CD14-positive monocyte (primary cell): ENCODE data around the gene STAC3. TPM values are rescaled to one million over a fixed set of nuclear protein-coding genes. Genes with fewer than 3 reads are reported as not detected.

Experiments
- DNase-seq, 3 donors: peaks; one replicate each; pipeline ENCODE4 v3.0.0-alpha.2; 2011 to 2022
- H2AFZ ChIP-seq: 2 replicates; pipeline ENCODE4 v1.6.0; 2012; ENCODE audit warnings: mild to moderate bottlenecking, low read depth, low read length, inconsistent platforms; ENCODE audit not compliant: insufficient read depth, poor library complexity, severe bottlenecking
- H3K27ac ChIP-seq, 2 donors: 1 replicate in 1 of 2; 2 replicates in 1 of 2; pipeline ENCODE4 v1.5.1; 2012 to 2013; ENCODE audit warnings: low read length in 2 of 2, control low read depth in 1 of 2, inconsistent platforms in 1 of 2, low read depth in 1 of 2, mild to moderate bottlenecking in 1 of 2
- H3K27me3 ChIP-seq, 2 donors: one replicate each; pipeline versions ENCODE4 v1.6.0 to v1.6.1; 2011 to 2013; ENCODE audit warnings: low read length in 2 of 2; ENCODE audit not compliant: control insufficient read depth in 2 of 2, insufficient read depth in 2 of 2
- H3K36me3 ChIP-seq, 2 donors: replicated peaks in 1 of 2; 1 replicate in 1 of 2; 2 replicates in 1 of 2; pipeline versions ENCODE4 v1.5.1 to v1.6.1; 2012 to 2013; ENCODE audit warnings: low read length in 2 of 2, control low read depth in 1 of 2, inconsistent platforms in 1 of 2, mild to moderate bottlenecking in 1 of 2; ENCODE audit not compliant: insufficient read depth in 2 of 2, control insufficient read depth in 1 of 2
- H3K4me1 ChIP-seq, 2 donors: 1 replicate in 1 of 2; 2 replicates in 1 of 2; pipeline versions ENCODE4 v1.5.1 to v1.6.1; 2012 to 2013; ENCODE audit warnings: low read length in 2 of 2, control low read depth in 1 of 2, inconsistent platforms in 1 of 2, mild to moderate bottlenecking in 1 of 2, moderate library complexity in 1 of 2; ENCODE audit not compliant: insufficient read depth in 2 of 2, control insufficient read depth in 1 of 2
- H3K4me2 ChIP-seq: replicated peaks from 2 replicates; pipeline ENCODE3; 2012; ENCODE audit warnings: low read length, moderate library complexity, mild to moderate bottlenecking; ENCODE audit not compliant: poor library complexity, severe bottlenecking; ENCODE audit errors: extremely low read depth
- H3K4me3 ChIP-seq, 3 experiments: fragments of 200-600 bp in 1 of 3; sonication (generic) in 1 of 3; replicated peaks in 1 of 3; 1 replicate in 2 of 3; 2 replicates in 1 of 3; pipeline ENCODE4 v1.5.1; 2011 to 2013; ENCODE audit warnings: low read length in 3 of 3, mild to moderate bottlenecking in 3 of 3, control low read depth in 2 of 3, low read depth in 2 of 3, inconsistent platforms in 1 of 3, moderate library complexity in 1 of 3
- H3K79me2 ChIP-seq: 2 replicates; pipeline ENCODE4 v1.6.0; 2012; ENCODE audit warnings: mild to moderate bottlenecking, control low read depth, inconsistent platforms, low read length, moderate library complexity; ENCODE audit not compliant: insufficient read depth
- H3K9ac ChIP-seq: 2 replicates; pipeline ENCODE4 v1.6.0; 2017; ENCODE audit warnings: low read length, mild to moderate bottlenecking; ENCODE audit not compliant: insufficient read depth, poor library complexity, severe bottlenecking
- H3K9me3 ChIP-seq, 2 donors: replicated peaks in 1 of 2; 1 replicate in 1 of 2; 2 replicates in 1 of 2; pipeline versions ENCODE4 v1.5.1 to v1.6.1; 2012 to 2013; ENCODE audit warnings: low read length in 2 of 2, control low read depth in 1 of 2; ENCODE audit not compliant: control insufficient read depth in 1 of 2, insufficient read depth in 1 of 2
- H4K20me1 ChIP-seq: 2 replicates; pipeline ENCODE4 v1.6.0; 2012; ENCODE audit warnings: mild to moderate bottlenecking, low read length, control low read depth, moderate library complexity; ENCODE audit not compliant: insufficient read depth
- H3K27ac Mint-ChIP-seq, 7 donors: one replicate each; pipeline ENCODE4 v1.8.0; 2020; ENCODE audit warnings: mild to moderate bottlenecking in 7 of 7, mixed read lengths in 7 of 7, moderate library complexity in 6 of 7, inconsistent platforms in 2 of 7
- H3K27me3 Mint-ChIP-seq, 3 donors: one replicate each; pipeline ENCODE4 v1.8.0; 2021 to 2022; ENCODE audit warnings: low read depth in 3 of 3, mild to moderate bottlenecking in 3 of 3, mixed read lengths in 3 of 3, moderate library complexity in 3 of 3, inconsistent platforms in 1 of 3
- H3K36me3 Mint-ChIP-seq, 2 donors: one replicate each; pipeline ENCODE4 v1.8.0; 2020; ENCODE audit warnings: mixed read lengths in 2 of 2, inconsistent platforms in 1 of 2, mild to moderate bottlenecking in 1 of 2
- H3K4me1 Mint-ChIP-seq: one replicate; pipeline ENCODE4 v1.8.0; 2020; ENCODE audit warnings: mild to moderate bottlenecking, mixed read lengths
- H3K4me3 Mint-ChIP-seq, 2 donors: one replicate each; pipeline ENCODE4 v1.8.0; 2020; ENCODE audit warnings: mild to moderate bottlenecking in 2 of 2, mixed read lengths in 2 of 2, moderate library complexity in 1 of 2
- H3K9me3 Mint-ChIP-seq, 7 donors: one replicate each; pipeline ENCODE4 v1.8.0; 2020 to 2022; ENCODE audit warnings: mixed read lengths in 7 of 7, mild to moderate bottlenecking in 6 of 7, moderate library complexity in 6 of 7, inconsistent platforms in 2 of 7
- WGBS: methylation state at CpG from one replicate; pipeline ENCODE4 v1.1.5; 2013; ENCODE audit warnings: missing lambda C conversion rate; ENCODE audit not compliant: insufficient coverage; 5-methylcytosine and 5-hydroxymethylcytosine counted together
- intact Hi-C, 2 donors: fragments of 100-400 bp; cut with micrococcal nuclease; formaldehyde crosslinking; loops; one replicate each; pipeline versions ENCODE4 v1.15.0 to v1.15.1; 2023
- polyA plus RNA-seq, 3 donors: library from polyadenylated mRNA; depleted of rRNA in 1 of 3; unstranded in 2 of 3; stranded (reverse) in 1 of 3; fragments of 300-500 nt in 2 of 3; fragments of >200 nt in 1 of 3; fragmentation: Illumina TruSeq in 2 of 3; gene quantifications; 1 replicate in 2 of 3; 2 replicates in 1 of 3; pipeline ENCODE4 v1.2.3, GENCODE V29; 2012 to 2021
- TF ChIP-seq, protein P1 (sequence below): fragments of 200-600 bp; IDR thresholded peaks from one replicate; pipeline ENCODE4 v1.8.0; 2022; ENCODE audit warnings: antibody characterized with exemption, mild to moderate bottlenecking

STAC3 gene
- polyA plus RNA-seq, 3 donors, result 7.0 to 32.1 (median 9.1) TPM

DNA sequence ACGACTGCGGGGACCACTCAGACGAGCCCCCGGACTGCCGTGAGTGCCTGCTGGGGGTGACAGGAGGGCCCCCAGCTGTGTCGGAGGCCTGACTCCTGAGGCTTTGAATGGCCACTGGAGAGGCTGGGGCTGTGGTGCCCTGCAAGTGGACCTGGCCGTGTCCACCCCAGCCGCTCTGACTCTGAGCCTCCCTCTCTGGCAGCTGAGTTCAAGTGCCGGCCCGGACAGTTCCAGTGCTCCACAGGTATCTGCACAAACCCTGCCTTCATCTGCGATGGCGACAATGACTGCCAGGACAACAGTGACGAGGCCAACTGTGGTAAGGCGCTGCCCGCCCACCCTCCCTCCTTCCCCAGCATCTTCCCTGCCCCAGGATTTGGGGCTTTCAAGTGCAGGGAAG lies 50.5 kb downstream of the STAC3 start:
- H3K27ac Mint-ChIP-seq, result no peak overlapping the region

DNA sequence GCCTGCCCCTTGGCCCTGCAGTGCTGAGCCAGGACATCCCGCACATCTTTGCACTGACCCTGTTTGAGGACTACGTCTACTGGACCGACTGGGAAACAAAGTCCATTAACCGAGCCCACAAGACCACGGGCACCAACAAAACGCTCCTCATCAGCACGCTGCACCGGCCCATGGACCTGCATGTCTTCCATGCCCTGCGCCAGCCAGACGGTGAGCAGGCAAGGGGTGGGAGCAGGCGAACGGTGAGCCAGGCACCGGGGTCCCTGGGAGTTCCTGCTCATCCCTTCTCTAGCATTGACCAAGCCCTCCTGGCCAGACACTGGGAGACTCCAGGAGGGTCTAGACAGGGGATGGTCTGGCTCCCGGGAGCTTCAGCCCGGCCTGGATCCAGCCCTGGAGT lies 51.8 kb downstream of the STAC3 start:
- Histone ChIP-seq H3K9ac (no peak overlapping the region), H3K79me2 (no peaks in the 10 kb centered on the region), H3K27me3 (no peaks in the 10 kb centered on the region), H3K36me3 (peaks cover 100% of the 10 kb centered on the region in 2 donors), H2AFZ (no peak overlapping the region), H3K27ac (no peak overlapping the region), H4K20me1 (peaks cover 98% of the 10 kb centered on the region), H3K9me3 (no peaks in the 10 kb centered on the region), H3K4me2 (no peak overlapping the region), H3K4me3 (no peak overlapping the region), H3K4me1 (no peaks in the 10 kb centered on the region)
- H3K27ac Mint-ChIP-seq, result peak overlapping the region in 1 of 7 donors; percentile 18
- H3K27me3 Mint-ChIP-seq, result peaks cover 1 to 17% (median 4%) of the 10 kb centered on the region in 3 donors
- DNase-seq, result no peak
- peaks cover 0 to 3% (median 0%) of the 10 kb centered on the region in 7 donors for H3K9me3 Mint-ChIP-seq
- intact Hi-C loops, result no loop called here
- TF ChIP-seq, protein P1, sequence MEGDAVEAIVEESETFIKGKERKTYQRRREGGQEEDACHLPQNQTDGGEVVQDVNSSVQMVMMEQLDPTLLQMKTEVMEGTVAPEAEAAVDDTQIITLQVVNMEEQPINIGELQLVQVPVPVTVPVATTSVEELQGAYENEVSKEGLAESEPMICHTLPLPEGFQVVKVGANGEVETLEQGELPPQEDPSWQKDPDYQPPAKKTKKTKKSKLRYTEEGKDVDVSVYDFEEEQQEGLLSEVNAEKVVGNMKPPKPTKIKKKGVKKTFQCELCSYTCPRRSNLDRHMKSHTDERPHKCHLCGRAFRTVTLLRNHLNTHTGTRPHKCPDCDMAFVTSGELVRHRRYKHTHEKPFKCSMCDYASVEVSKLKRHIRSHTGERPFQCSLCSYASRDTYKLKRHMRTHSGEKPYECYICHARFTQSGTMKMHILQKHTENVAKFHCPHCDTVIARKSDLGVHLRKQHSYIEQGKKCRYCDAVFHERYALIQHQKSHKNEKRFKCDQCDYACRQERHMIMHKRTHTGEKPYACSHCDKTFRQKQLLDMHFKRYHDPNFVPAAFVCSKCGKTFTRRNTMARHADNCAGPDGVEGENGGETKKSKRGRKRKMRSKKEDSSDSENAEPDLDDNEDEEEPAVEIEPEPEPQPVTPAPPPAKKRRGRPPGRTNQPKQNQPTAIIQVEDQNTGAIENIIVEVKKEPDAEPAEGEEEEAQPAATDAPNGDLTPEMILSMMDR, result no peak
- WGBS, result 93% methylated on average over 12 of the region's 15 CpGs
- H3K36me3 Mint-ChIP-seq, result peaks cover 98 to 100% of the 10 kb centered on the region in 2 donors
- no peaks in the 10 kb centered on the region for H3K4me1 Mint-ChIP-seq
- no peak overlapping the region for H3K4me3 Mint-ChIP-seq

More for the DNA sequence above, 50.5 kb downstream of the STAC3 start:
- H3K79me2 ChIP-seq, result no peaks in the 10 kb centered on the region
- no peaks in the 10 kb centered on the region for H3K4me1 Mint-ChIP-seq
- DNase-seq, result no peak
- peaks cover 0 to 3% (median 0%) of the 10 kb centered on the region in 7 donors for H3K9me3 Mint-ChIP-seq
- intact Hi-C loops, result no loop called here
- H2AFZ ChIP-seq, result no peak overlapping the region
- H3K36me3 Mint-ChIP-seq, result peaks cover 98 to 100% of the 10 kb centered on the region in 2 donors
- H3K4me2 ChIP-seq, result no peak overlapping the region
- no peaks in the 10 kb centered on the region for H3K27me3 ChIP-seq
- H3K36me3 ChIP-seq, result peaks cover 100% of the 10 kb centered on the region in 2 donors
- H3K4me1 ChIP-seq, result no peaks in the 10 kb centered on the region
- 97% methylated on average over 10 of the region's 15 CpGs for WGBS
- H3K9ac ChIP-seq, result no peak overlapping the region
- peaks cover 0 to 13% (median 2%) of the 10 kb centered on the region in 3 donors for H3K27me3 Mint-ChIP-seq
- peaks cover 98% of the 10 kb centered on the region for H4K20me1 ChIP-seq
- no peak overlapping the region for H3K27ac ChIP-seq
- TF ChIP-seq, protein P1, result no peak
- no peak overlapping the region for H3K4me3 ChIP-seq
- no peak overlapping the region for H3K4me3 Mint-ChIP-seq
- H3K9me3 ChIP-seq, result no peaks in the 10 kb centered on the region
